Left colon (tissue), 2 donors: ENCODE data around the gene NBAS. TPM values are rescaled to one million over a fixed set of nuclear protein-coding genes. Genes with fewer than 3 reads are reported as not detected.
"Not testable (repeated sequence)": the region's sequence is repeated elsewhere in the genome, so short reads cannot be mapped to it uniquely, and the experiment has no call there.

Source experiments
- ATAC-seq: fragments of 200-7000 bp; cut with Tn5 transposase; one replicate; pipeline ENCODE4 v1.9.1; 2020; ENCODE audit warnings: mild to moderate bottlenecking, moderate library complexity
- DNase-seq, 2 donors: peaks; one replicate each; pipeline ENCODE4 v3.0.0-alpha.2; 2020
- intact Hi-C, 2 donors: fragments of 100-400 bp; cut with DNase I in 1 of 2; cut with micrococcal nuclease in 1 of 2; formaldehyde crosslinking; loops; one replicate each; pipeline versions ENCODE4 v1.11.2 to v1.14.0; 2022; cut with DNase I, micrococcal nuclease
- total RNA-seq, 2 donors: library from RNA; stranded (reverse); fragmentation: NEBNext Ultra II Directional; extraction: Animal tissue kit (Norgen Biotek cat#: 25700); gene quantifications; one replicate each; pipeline ENCODE4 v1.2.1, GENCODE V29; 2021
- donor health status: DM: no; HTN: no; CAD: no.
- donor health status: DM: yes; HTN: yes; CAD: no.

Gene NBAS
- total RNA-seq, 2 donors from 2014 or later = 31.0 to 35.0 TPM

- DNase-seq (no peak), ATAC-seq (no peak)
- intact Hi-C loops = no loop called here
These were observed 205.7 kb downstream of the NBAS start for GRCh38 chr2:15355386-15355785.

GRCh38 chr2:15354596-15355366 lies 206.4 kb downstream of the NBAS start:
- intact Hi-C loops = no loop called here
- ATAC-seq (no peak), DNase-seq (no peak)

GRCh38 chr2:15352363-15352762 lies 208.8 kb downstream of the NBAS start:
- DNase-seq (no peak), ATAC-seq (no peak)
- intact Hi-C loops = no loop called here

- ATAC-seq = no peak
- intact Hi-C loops = no loop called here
- DNase-seq = no peak
These were observed 212.5 kb downstream of the NBAS start for GRCh38 chr2:15348636-15349035.

GRCh38 chr2:15348045-15348444 lies 213.1 kb downstream of the NBAS start:
- intact Hi-C loops = no loop called here
- ATAC-seq (no peak), DNase-seq (no peak)

- ATAC-seq (no peak), DNase-seq (no peak)
- intact Hi-C loops = no loop called here
These were observed 214.5 kb downstream of the NBAS start for GRCh38 chr2:15346624-15347023.

GRCh38 chr2:15337996-15338666 lies 223.0 kb downstream of the NBAS start:
- intact Hi-C loops = no loop called here
- ATAC-seq (no peak), DNase-seq (no peak)

- intact Hi-C loops = no loop called here
- ATAC-seq = no peak
- DNase-seq = no peak
These were observed 226.3 kb downstream of the NBAS start for GRCh38 chr2:15334644-15335326.

GRCh38 chr2:15331787-15332186 lies 229.3 kb downstream of the NBAS start:
- ATAC-seq = no peak
- DNase-seq = no peak
- intact Hi-C loops = no loop called here

GRCh38 chr2:15325296-15325695 lies 235.8 kb downstream of the NBAS start:
- ATAC-seq = no peak
- no peak for DNase-seq
- intact Hi-C loops = no loop called here

- DNase-seq = no peak
- intact Hi-C loops = no loop called here
- ATAC-seq = no peak
These were observed 237.9 kb downstream of the NBAS start for GRCh38 chr2:15323227-15323626.

- ATAC-seq = not testable (repeated sequence)
These were observed 239.7 kb downstream of the NBAS start for GRCh38 chr2:15321481-15321880.

GRCh38 chr2:15316370-15316814 lies 244.7 kb downstream of the NBAS start:
- intact Hi-C loops = no loop called here
- no peak for DNase-seq

More at GRCh38 chr2:15321481-15321880, 239.7 kb downstream of the NBAS start:
- intact Hi-C loops, DNase-seq: not testable (repeated sequence)

GRCh38 chr2:15315411-15315810 lies 245.7 kb downstream of the NBAS start:
- no peak for DNase-seq
- no peak for ATAC-seq
- intact Hi-C loops = no loop called here

More at GRCh38 chr2:15316370-15316814, 244.7 kb downstream of the NBAS start:
- ATAC-seq = no peak

- no peak for ATAC-seq
- intact Hi-C loops = no loop called here
- no peak for DNase-seq
These were observed 247.5 kb downstream of the NBAS start for GRCh38 chr2:15313657-15314056.

GRCh38 chr2:15311926-15312325 lies 249.2 kb downstream of the NBAS start:
- DNase-seq (no peak), ATAC-seq (no peak)
- intact Hi-C loops = no loop called here

- intact Hi-C loops = no loop called here
- ATAC-seq (no peak), DNase-seq (no peak)
These were observed 249.8 kb downstream of the NBAS start for GRCh38 chr2:15311201-15311907.

GRCh38 chr2:15307526-15307925 lies 253.6 kb downstream of the NBAS start:
- ATAC-seq (no peak), DNase-seq (no peak)
- intact Hi-C loops = no loop called here

GRCh38 chr2:15306706-15307105 lies 254.4 kb downstream of the NBAS start:
- no peak for ATAC-seq
- no peak for DNase-seq
- intact Hi-C loops = no loop called here
